IMR-90 (cell line): Measurements from ENCODE around the gene ZNF467.

Experiments used
- MAZ ChIP-seq: IDR thresholded peaks from 2 replicates; pipeline ENCODE4 v1.6.1; 2012; ENCODE audit warnings: low read depth, mild to moderate bottlenecking, low read length, improper control_type of control experiment, moderate library complexity, borderline replicate concordance
- POLR2A ChIP-seq: IDR thresholded peaks from 2 replicates; pipeline ENCODE4 v1.6.1; 2012; ENCODE audit warnings: mild to moderate bottlenecking, low read depth, low read length
- RAD21 ChIP-seq: IDR thresholded peaks from 2 replicates; pipeline ENCODE4 v1.6.1; 2012; ENCODE audit warnings: low read length, improper control_type of control experiment
- RCOR1 ChIP-seq: IDR thresholded peaks from 2 replicates; pipeline ENCODE4 v1.6.1; 2012; ENCODE audit warnings: mild to moderate bottlenecking, low read length, improper control_type of control experiment; ENCODE audit not compliant: insufficient replicate concordance
- TF ChIP-seq, protein P1 (sequence below): conservative IDR thresholded peaks from 2 replicates; pipeline ENCODE4 v1.5.1; 2012; ENCODE audit warnings: mild to moderate bottlenecking, low read depth, low read length, improper control_type of control experiment
- TF ChIP-seq, protein P2 (sequence below): fragments of 150-350 bp; IDR thresholded peaks from 2 replicates; pipeline ENCODE4 v1.6.1; 2016; ENCODE audit warnings: low read depth, mild to moderate bottlenecking, low read length, moderate library complexity, borderline replicate concordance

DNA sequence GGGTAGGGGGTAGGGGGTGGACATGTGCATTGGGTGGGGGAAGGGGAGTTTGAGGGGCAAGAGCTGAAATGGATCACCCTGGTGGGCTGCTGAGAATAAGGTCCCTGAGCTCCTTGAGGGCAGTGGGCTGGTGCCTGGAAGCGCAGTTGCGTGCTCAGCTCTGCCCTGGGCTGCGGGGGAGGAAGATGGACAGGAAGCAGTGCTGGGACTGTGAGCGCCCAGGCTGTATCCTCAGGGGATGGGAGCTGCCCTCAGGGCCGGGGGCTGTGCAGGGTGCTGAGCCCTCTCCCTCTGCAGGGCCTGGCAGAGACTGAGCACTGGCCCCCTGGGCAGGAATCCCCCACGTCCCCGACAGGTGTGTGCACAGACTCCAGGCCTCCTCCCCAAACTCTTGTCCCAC, 24.4 kb upstream of the ZNF467 start:
- TF ChIP-seq, protein P1, sequence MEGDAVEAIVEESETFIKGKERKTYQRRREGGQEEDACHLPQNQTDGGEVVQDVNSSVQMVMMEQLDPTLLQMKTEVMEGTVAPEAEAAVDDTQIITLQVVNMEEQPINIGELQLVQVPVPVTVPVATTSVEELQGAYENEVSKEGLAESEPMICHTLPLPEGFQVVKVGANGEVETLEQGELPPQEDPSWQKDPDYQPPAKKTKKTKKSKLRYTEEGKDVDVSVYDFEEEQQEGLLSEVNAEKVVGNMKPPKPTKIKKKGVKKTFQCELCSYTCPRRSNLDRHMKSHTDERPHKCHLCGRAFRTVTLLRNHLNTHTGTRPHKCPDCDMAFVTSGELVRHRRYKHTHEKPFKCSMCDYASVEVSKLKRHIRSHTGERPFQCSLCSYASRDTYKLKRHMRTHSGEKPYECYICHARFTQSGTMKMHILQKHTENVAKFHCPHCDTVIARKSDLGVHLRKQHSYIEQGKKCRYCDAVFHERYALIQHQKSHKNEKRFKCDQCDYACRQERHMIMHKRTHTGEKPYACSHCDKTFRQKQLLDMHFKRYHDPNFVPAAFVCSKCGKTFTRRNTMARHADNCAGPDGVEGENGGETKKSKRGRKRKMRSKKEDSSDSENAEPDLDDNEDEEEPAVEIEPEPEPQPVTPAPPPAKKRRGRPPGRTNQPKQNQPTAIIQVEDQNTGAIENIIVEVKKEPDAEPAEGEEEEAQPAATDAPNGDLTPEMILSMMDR, result no peak
- TF ChIP-seq POLR2A (no peak), RCOR1 (no peak), RAD21 (no peak), MAZ (no peak)
- TF ChIP-seq, protein P2, sequence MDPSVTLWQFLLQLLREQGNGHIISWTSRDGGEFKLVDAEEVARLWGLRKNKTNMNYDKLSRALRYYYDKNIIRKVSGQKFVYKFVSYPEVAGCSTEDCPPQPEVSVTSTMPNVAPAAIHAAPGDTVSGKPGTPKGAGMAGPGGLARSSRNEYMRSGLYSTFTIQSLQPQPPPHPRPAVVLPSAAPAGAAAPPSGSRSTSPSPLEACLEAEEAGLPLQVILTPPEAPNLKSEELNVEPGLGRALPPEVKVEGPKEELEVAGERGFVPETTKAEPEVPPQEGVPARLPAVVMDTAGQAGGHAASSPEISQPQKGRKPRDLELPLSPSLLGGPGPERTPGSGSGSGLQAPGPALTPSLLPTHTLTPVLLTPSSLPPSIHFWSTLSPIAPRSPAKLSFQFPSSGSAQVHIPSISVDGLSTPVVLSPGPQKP, result no peak
